ENCODE data around the gene IL16. TPM values are rescaled to one million over a fixed set of nuclear protein-coding genes. Genes with fewer than 3 reads are reported as not detected.
A peak's percentile ranks its signal among the peaks of the same experiment; 100 is the strongest.
"Not testable (repeated sequence)": the region's sequence is repeated elsewhere in the genome, so short reads cannot be mapped to it uniquely, and the experiment has no call there.

IL16 gene
- 0.51 and 0.66 TPM in 2 replicates for total RNA-seq (2012; rRNA removed)

- Histone ChIP-seq H3K9me3 (replicated peaks; ENCODE audit: low read length) (no peaks in the 10 kb centered on the region), H3K27me3 (ENCODE audit: control insufficient read depth, insufficient read depth, low read length) (peaks cover 3% of the 10 kb centered on the region), H3K4me3 (ENCODE audit: low read length) (no peak within 1 kb of the TSS), H3K4me2 (ENCODE audit: low read length) (no peak within 1 kb of the TSS), H3K4me1 (ENCODE audit: control insufficient read depth, insufficient read depth, low read length) (no peaks in the 10 kb centered on the region), H3K36me3 (ENCODE audit: insufficient read depth, low read length) (no peaks in the 10 kb centered on the region), H3K9ac (ENCODE audit: low read depth, low read length) (no peak within 1 kb of the TSS)
Measured at GRCh38 chr15:81196576-81197254, at the start of gene IL16. IL16 (plus strand) TSS chr15:81196879; CDS start chr15:81225400, 28,521 bp downstream.

GRCh38 chr15:81151389-81151788 is 45.3 kb upstream of the IL16 start:
- no peaks in the 10 kb centered on the region for H3K9me3 ChIP-seq (replicated peaks; ENCODE audit: low read length)
- no peaks in the 10 kb centered on the region for H3K27me3 ChIP-seq (ENCODE audit: control insufficient read depth, insufficient read depth, low read length)
- H3K36me3 ChIP-seq (ENCODE audit: insufficient read depth, low read length), result no peaks in the 10 kb centered on the region
- no peak overlapping the region for H3K9ac ChIP-seq (ENCODE audit: low read depth, low read length)
- H3K4me3 ChIP-seq (ENCODE audit: low read length), result no peak overlapping the region
- H3K4me2 ChIP-seq (ENCODE audit: low read length), result no peak overlapping the region
- no peaks in the 10 kb centered on the region for H3K4me1 ChIP-seq (ENCODE audit: control insufficient read depth, insufficient read depth, low read length)

- no peak overlapping the region for H3K4me3 ChIP-seq (ENCODE audit: low read length)
- H3K4me2 ChIP-seq (ENCODE audit: low read length), result no peak overlapping the region
- peaks cover 2% of the 10 kb centered on the region for H3K4me1 ChIP-seq (ENCODE audit: control insufficient read depth, insufficient read depth, low read length)
- no peaks in the 10 kb centered on the region for H3K9me3 ChIP-seq (replicated peaks; ENCODE audit: low read length)
- H3K9ac ChIP-seq (ENCODE audit: low read depth, low read length), result no peak overlapping the region
- no peaks in the 10 kb centered on the region for H3K27me3 ChIP-seq (ENCODE audit: control insufficient read depth, insufficient read depth, low read length)
- H3K36me3 ChIP-seq (ENCODE audit: insufficient read depth, low read length), result no peaks in the 10 kb centered on the region
Measured at GRCh38 chr15:81152339-81152738, 44.3 kb upstream of the IL16 start.

GRCh38 chr15:81152799-81153198 is 43.9 kb upstream of the IL16 start:
- Histone ChIP-seq H3K4me3 (ENCODE audit: low read length) (no peak overlapping the region), H3K27me3 (ENCODE audit: control insufficient read depth, insufficient read depth, low read length) (no peaks in the 10 kb centered on the region), H3K36me3 (ENCODE audit: insufficient read depth, low read length) (no peaks in the 10 kb centered on the region), H3K9ac (ENCODE audit: low read depth, low read length) (no peak overlapping the region), H3K4me2 (ENCODE audit: low read length) (no peak overlapping the region), H3K9me3 (replicated peaks; ENCODE audit: low read length) (no peaks in the 10 kb centered on the region), H3K4me1 (ENCODE audit: control insufficient read depth, insufficient read depth, low read length) (peaks cover 7% of the 10 kb centered on the region)

GRCh38 chr15:81155375-81156218 is 41.1 kb upstream of the IL16 start:
- H3K4me3 ChIP-seq (ENCODE audit: low read length), result no peak overlapping the region
- no peaks in the 10 kb centered on the region for H3K36me3 ChIP-seq (ENCODE audit: insufficient read depth, low read length)

GRCh38 chr15:81156324-81156723 is 40.4 kb upstream of the IL16 start:
- H3K9me3 ChIP-seq (replicated peaks; ENCODE audit: low read length), result no peaks in the 10 kb centered on the region
- H3K4me2 ChIP-seq (ENCODE audit: low read length), result no peak overlapping the region
- peaks cover 23% of the 10 kb centered on the region for H3K4me1 ChIP-seq (ENCODE audit: control insufficient read depth, insufficient read depth, low read length)
- H3K27me3 ChIP-seq (ENCODE audit: control insufficient read depth, insufficient read depth, low read length), result no peaks in the 10 kb centered on the region
- H3K36me3 ChIP-seq (ENCODE audit: insufficient read depth, low read length), result no peaks in the 10 kb centered on the region
- H3K4me3 ChIP-seq (ENCODE audit: low read length), result no peak overlapping the region
- no peak overlapping the region for H3K9ac ChIP-seq (ENCODE audit: low read depth, low read length)

More at GRCh38 chr15:81155375-81156218, 41.1 kb upstream of the IL16 start:
- no peak overlapping the region for H3K9ac ChIP-seq (ENCODE audit: low read depth, low read length)
- no peaks in the 10 kb centered on the region for H3K9me3 ChIP-seq (replicated peaks; ENCODE audit: low read length)
- H3K4me1 ChIP-seq (ENCODE audit: control insufficient read depth, insufficient read depth, low read length), result peaks cover 15% of the 10 kb centered on the region
- no peaks in the 10 kb centered on the region for H3K27me3 ChIP-seq (ENCODE audit: control insufficient read depth, insufficient read depth, low read length)
- no peak overlapping the region for H3K4me2 ChIP-seq (ENCODE audit: low read length)

- peaks cover 30% of the 10 kb centered on the region for H3K4me1 ChIP-seq (ENCODE audit: control insufficient read depth, insufficient read depth, low read length)
- no peak overlapping the region for H3K9ac ChIP-seq (ENCODE audit: low read depth, low read length)
- no peaks in the 10 kb centered on the region for H3K9me3 ChIP-seq (replicated peaks; ENCODE audit: low read length)
- H3K4me3 ChIP-seq (ENCODE audit: low read length), result no peak overlapping the region
- no peaks in the 10 kb centered on the region for H3K36me3 ChIP-seq (ENCODE audit: insufficient read depth, low read length)
- H3K27me3 ChIP-seq (ENCODE audit: control insufficient read depth, insufficient read depth, low read length), result no peaks in the 10 kb centered on the region
- H3K4me2 ChIP-seq (ENCODE audit: low read length), result no peak overlapping the region
Measured at GRCh38 chr15:81157195-81157938, 39.3 kb upstream of the IL16 start.

- H3K9me3 ChIP-seq (replicated peaks; ENCODE audit: low read length), result no peaks in the 10 kb centered on the region
- H3K9ac ChIP-seq (ENCODE audit: low read depth, low read length), result no peak overlapping the region
- H3K36me3 ChIP-seq (ENCODE audit: insufficient read depth, low read length), result no peaks in the 10 kb centered on the region
- H3K4me2 ChIP-seq (ENCODE audit: low read length), result no peak overlapping the region
- no peak overlapping the region for H3K4me3 ChIP-seq (ENCODE audit: low read length)
- H3K27me3 ChIP-seq (ENCODE audit: control insufficient read depth, insufficient read depth, low read length), result no peaks in the 10 kb centered on the region
- H3K4me1 ChIP-seq (ENCODE audit: control insufficient read depth, insufficient read depth, low read length), result peaks cover 30% of the 10 kb centered on the region
Measured at GRCh38 chr15:81157939-81158223, 38.8 kb upstream of the IL16 start.

GRCh38 chr15:81158561-81158960 is 38.1 kb upstream of the IL16 start:
- H3K4me1 ChIP-seq (ENCODE audit: control insufficient read depth, insufficient read depth, low read length), result peaks cover 30% of the 10 kb centered on the region
- H3K36me3 ChIP-seq (ENCODE audit: insufficient read depth, low read length); H3K9me3 ChIP-seq (replicated peaks; ENCODE audit: low read length); H3K9ac ChIP-seq (ENCODE audit: low read depth, low read length); H3K4me3 ChIP-seq (ENCODE audit: low read length); H3K27me3 ChIP-seq (ENCODE audit: control insufficient read depth, insufficient read depth, low read length); H3K4me2 ChIP-seq (ENCODE audit: low read length): not testable (repeated sequence)

GRCh38 chr15:81160312-81161159 is 36.1 kb upstream of the IL16 start:
- Histone ChIP-seq H3K9ac (ENCODE audit: low read depth, low read length) (no peak overlapping the region), H3K4me3 (ENCODE audit: low read length) (no peak overlapping the region), H3K36me3 (ENCODE audit: insufficient read depth, low read length) (no peaks in the 10 kb centered on the region), H3K27me3 (ENCODE audit: control insufficient read depth, insufficient read depth, low read length) (no peaks in the 10 kb centered on the region), H3K4me1 (ENCODE audit: control insufficient read depth, insufficient read depth, low read length) (peaks cover 46% of the 10 kb centered on the region), H3K9me3 (replicated peaks; ENCODE audit: low read length) (no peaks in the 10 kb centered on the region), H3K4me2 (ENCODE audit: low read length) (peak overlapping the region; percentile 24)

GRCh38 chr15:81161160-81161673 is 35.5 kb upstream of the IL16 start:
- no peaks in the 10 kb centered on the region for H3K36me3 ChIP-seq (ENCODE audit: insufficient read depth, low read length)
- no peak overlapping the region for H3K4me3 ChIP-seq (ENCODE audit: low read length)
- H3K4me1 ChIP-seq (ENCODE audit: control insufficient read depth, insufficient read depth, low read length), result peaks cover 46% of the 10 kb centered on the region

More at GRCh38 chr15:81161160-81161673, 35.5 kb upstream of the IL16 start:
- H3K27me3 ChIP-seq (ENCODE audit: control insufficient read depth, insufficient read depth, low read length), result no peaks in the 10 kb centered on the region
- H3K9ac ChIP-seq (ENCODE audit: low read depth, low read length), result no peak overlapping the region
- H3K4me2 ChIP-seq (ENCODE audit: low read length), result peak overlapping the region; percentile 24
- no peaks in the 10 kb centered on the region for H3K9me3 ChIP-seq (replicated peaks; ENCODE audit: low read length)
